GM23338 (cell line): ENCODE measurements around the gene TWIST2. TPM values are rescaled to one million over a fixed set of nuclear protein-coding genes. Genes with fewer than 3 reads are reported as not detected.
A peak's percentile ranks its signal among the peaks of the same experiment; 100 is the strongest.

Source experiments
- ATAC-seq: fragments of 200-7000 bp; cut with Tn5 transposase; 3 replicates; pipeline ENCODE4 v1.9.1; 2020
- DNase-seq: peaks from one replicate; pipeline ENCODE4 v3.0.0-alpha.2; 2015; ENCODE audit warnings: low spot score
- H2AFZ ChIP-seq: fragments of 200-600 bp; sonication (generic); 2 replicates; pipeline ENCODE4 v1.8.0; 2016; ENCODE audit warnings: antibody characterized with exemption, mild to moderate bottlenecking, moderate library complexity
- H3F3A ChIP-seq: fragments of 200-600 bp; sonication (generic); replicated peaks from 2 replicates; pipeline ENCODE4 v1.8.0; 2017; ENCODE audit warnings: antibody characterized with exemption, mixed run types, low read depth
- H3K27ac ChIP-seq: fragments of 200-600 bp; sonication (generic); 2 replicates; pipeline ENCODE4 v1.6.1; 2016; ENCODE audit warnings: low read depth
- H3K27me3 ChIP-seq: fragments of 200-600 bp; sonication (generic); 2 replicates; pipeline ENCODE4 v1.8.0; 2016; ENCODE audit warnings: mild to moderate bottlenecking, mixed run types, moderate library complexity; ENCODE audit not compliant: insufficient read depth
- H3K36me3 ChIP-seq: fragments of 200-600 bp; sonication (generic); 2 replicates; pipeline ENCODE4 v1.8.0; 2016; ENCODE audit warnings: mild to moderate bottlenecking; ENCODE audit not compliant: insufficient read depth
- H3K4me1 ChIP-seq: fragments of 200-600 bp; sonication (generic); 2 replicates; pipeline ENCODE4 v1.8.0; 2016; ENCODE audit warnings: mild to moderate bottlenecking, moderate library complexity; ENCODE audit not compliant: insufficient read depth
- H3K4me2 ChIP-seq: fragments of 200-600 bp; sonication (generic); 2 replicates; pipeline ENCODE4 v1.7.1; 2017; ENCODE audit warnings: mixed run types
- H3K4me3 ChIP-seq: fragments of 200-600 bp; sonication (generic); 2 replicates; pipeline ENCODE4 v1.6.1; 2016; ENCODE audit warnings: mixed run types
- H3K79me2 ChIP-seq: fragments of 200-600 bp; sonication (generic); replicated peaks from 2 replicates; pipeline ENCODE4 v1.8.0; 2017; ENCODE audit warnings: mild to moderate bottlenecking; ENCODE audit not compliant: insufficient read depth
- H3K9me2 ChIP-seq: fragments of 200-600 bp; sonication (generic); 2 replicates; pipeline ENCODE4 v1.8.0; 2017; ENCODE audit not compliant: insufficient read depth
- H4K20me1 ChIP-seq: fragments of 200-600 bp; sonication (generic); replicated peaks from 2 replicates; pipeline ENCODE4 v1.8.0; 2017; ENCODE audit warnings: mild to moderate bottlenecking; ENCODE audit not compliant: insufficient read depth
- H3K27ac Mint-ChIP-seq: 2 replicates; pipeline ENCODE4 v1.8.0; 2020; ENCODE audit warnings: inconsistent platforms, mild to moderate bottlenecking, moderate library complexity, mixed read lengths
- H3K27me3 Mint-ChIP-seq: 3 replicates; pipeline ENCODE4 v1.8.0; 2022; ENCODE audit warnings: low read depth, mild to moderate bottlenecking, moderate library complexity, mixed read lengths, inconsistent platforms; ENCODE audit not compliant: insufficient read depth, poor library complexity
- H3K36me3 Mint-ChIP-seq: 3 replicates; pipeline ENCODE4 v1.8.0; 2021; ENCODE audit warnings: low read depth, mild to moderate bottlenecking, inconsistent platforms, moderate library complexity, mixed read lengths
- H3K4me1 Mint-ChIP-seq: 3 replicates; pipeline ENCODE4 v1.8.0; 2020; ENCODE audit warnings: mild to moderate bottlenecking, inconsistent platforms, mixed read lengths
- H3K4me3 Mint-ChIP-seq: 3 replicates; pipeline ENCODE4 v1.8.0; 2021; ENCODE audit warnings: moderate library complexity, mild to moderate bottlenecking, inconsistent platforms, mixed read lengths
- H3K9me3 Mint-ChIP-seq: 3 replicates; pipeline ENCODE4 v1.8.0; 2020; ENCODE audit warnings: moderate library complexity, mild to moderate bottlenecking, inconsistent platforms, mixed read lengths
- CREB1 ChIP-seq: fragments of 250-450 bp; sonication (Bioruptor Pico); IDR thresholded peaks from 2 replicates; pipeline ENCODE4 v1.5.0; 2020; ENCODE audit warnings: low read depth, mild to moderate bottlenecking, moderate library complexity
- ETS1 ChIP-seq: IDR thresholded peaks from 2 replicates; pipeline ENCODE4 v1.6.1; 2016; ENCODE audit warnings: antibody characterized with exemption
- EZH2phosphoT487 ChIP-seq: fragments of 200-600 bp; sonication (generic); IDR thresholded peaks from one replicate; pipeline ENCODE4 v1.8.1; 2018; ENCODE audit warnings: antibody characterized with exemption; ENCODE audit not compliant: unreplicated experiment
- POLR2AphosphoS5 ChIP-seq: IDR thresholded peaks from 2 replicates; pipeline ENCODE4 v1.6.1; 2016; ENCODE audit warnings: antibody characterized with exemption, low read depth
- STAT1 ChIP-seq: IDR thresholded peaks from one replicate; pipeline ENCODE4 v1.6.1; 2016; ENCODE audit warnings: antibody characterized with exemption; ENCODE audit not compliant: unreplicated experiment
- ZNF114 ChIP-seq: fragments of 250-450 bp; sonication (Bioruptor Pico); IDR thresholded peaks from 2 replicates; pipeline ENCODE4 v1.5.0; 2020; ENCODE audit warnings: mild to moderate bottlenecking, moderate library complexity
- ZNF331 ChIP-seq: fragments of 250-450 bp; sonication (Bioruptor Pico); IDR thresholded peaks from 2 replicates; pipeline ENCODE4 v1.5.0; 2020; ENCODE audit warnings: low read depth, mild to moderate bottlenecking, moderate library complexity
- polyA plus RNA-seq: library from polyadenylated mRNA; unstranded; fragments of >200 nt; fragmentation: Nextera tagmentation; extraction: Ambion mirVana; gene quantifications from 2 replicates; pipeline ENCODE4 v1.2.1, GENCODE V29; 2016
- total RNA-seq: library from RNA; depleted of rRNA; stranded (reverse); fragments of >200 nt; shearing (Covaris generic); gene quantifications from 2 replicates; pipeline ENCODE4 v1.2.3, GENCODE V29; 2014
- TF ChIP-seq, protein P1 (sequence below): IDR thresholded peaks from one replicate; pipeline ENCODE4 v1.6.1; 2018; ENCODE audit warnings: antibody characterized with exemption; ENCODE audit not compliant: unreplicated experiment

TWIST2 gene
- total and polyA plus RNA-seq, 2 experiments from 2014 or later = 7.0 to 12.5 TPM

GRCh38 chr2:238863749-238864206, 15.9 kb downstream of the TWIST2 start (continued):
- TF ChIP-seq CREB1 (CRISPR knock-in tag) (no peak), ZNF331 (no peak), STAT1 (no peak)

- peaks cover 17% of the 10 kb centered on the region for H3K4me1 Mint-ChIP-seq
- Histone ChIP-seq H3K4me3 (no peak overlapping the region), H3K36me3 (no peaks in the 10 kb centered on the region), H3F3A (no peaks in the 10 kb centered on the region), H3K27me3 (no peaks in the 10 kb centered on the region), H3K4me1 (peaks cover 8% of the 10 kb centered on the region; the same call in 1 of the 2 replicates), H3K27ac (no peak overlapping the region), H3K79me2 (no peaks in the 10 kb centered on the region), H4K20me1 (no peaks in the 10 kb centered on the region; the same call in none of the 2 replicates), H3K9me2 (no peaks in the 10 kb centered on the region), H3K4me2 (no peak overlapping the region), H2AFZ (no peak overlapping the region)
- no peaks in the 10 kb centered on the region for H3K9me3 Mint-ChIP-seq
- TF ChIP-seq EZH2phosphoT487 = no peak
- TF ChIP-seq ZNF114 = no peak
- no peak for TF ChIP-seq POLR2AphosphoS5
- no peak for TF ChIP-seq CREB1 (CRISPR knock-in tag)
- no peak for TF ChIP-seq STAT1
- TF ChIP-seq, protein P1, sequence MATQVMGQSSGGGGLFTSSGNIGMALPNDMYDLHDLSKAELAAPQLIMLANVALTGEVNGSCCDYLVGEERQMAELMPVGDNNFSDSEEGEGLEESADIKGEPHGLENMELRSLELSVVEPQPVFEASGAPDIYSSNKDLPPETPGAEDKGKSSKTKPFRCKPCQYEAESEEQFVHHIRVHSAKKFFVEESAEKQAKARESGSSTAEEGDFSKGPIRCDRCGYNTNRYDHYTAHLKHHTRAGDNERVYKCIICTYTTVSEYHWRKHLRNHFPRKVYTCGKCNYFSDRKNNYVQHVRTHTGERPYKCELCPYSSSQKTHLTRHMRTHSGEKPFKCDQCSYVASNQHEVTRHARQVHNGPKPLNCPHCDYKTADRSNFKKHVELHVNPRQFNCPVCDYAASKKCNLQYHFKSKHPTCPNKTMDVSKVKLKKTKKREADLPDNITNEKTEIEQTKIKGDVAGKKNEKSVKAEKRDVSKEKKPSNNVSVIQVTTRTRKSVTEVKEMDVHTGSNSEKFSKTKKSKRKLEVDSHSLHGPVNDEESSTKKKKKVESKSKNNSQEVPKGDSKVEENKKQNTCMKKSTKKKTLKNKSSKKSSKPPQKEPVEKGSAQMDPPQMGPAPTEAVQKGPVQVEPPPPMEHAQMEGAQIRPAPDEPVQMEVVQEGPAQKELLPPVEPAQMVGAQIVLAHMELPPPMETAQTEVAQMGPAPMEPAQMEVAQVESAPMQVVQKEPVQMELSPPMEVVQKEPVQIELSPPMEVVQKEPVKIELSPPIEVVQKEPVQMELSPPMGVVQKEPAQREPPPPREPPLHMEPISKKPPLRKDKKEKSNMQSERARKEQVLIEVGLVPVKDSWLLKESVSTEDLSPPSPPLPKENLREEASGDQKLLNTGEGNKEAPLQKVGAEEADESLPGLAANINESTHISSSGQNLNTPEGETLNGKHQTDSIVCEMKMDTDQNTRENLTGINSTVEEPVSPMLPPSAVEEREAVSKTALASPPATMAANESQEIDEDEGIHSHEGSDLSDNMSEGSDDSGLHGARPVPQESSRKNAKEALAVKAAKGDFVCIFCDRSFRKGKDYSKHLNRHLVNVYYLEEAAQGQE = no peak
- peak; percentile 93 for ATAC-seq
- DNase-seq = peak; percentile 76
- no peaks in the 10 kb centered on the region for H3K36me3 Mint-ChIP-seq
- peak overlapping the region; percentile 11; the same call in 1 of the 3 replicates for H3K4me3 Mint-ChIP-seq
- peaks cover 2% of the 10 kb centered on the region for H3K27me3 Mint-ChIP-seq
- H3K27ac Mint-ChIP-seq = no peak overlapping the region
Observed at GRCh38 chr2:238864207-238865014, 16.5 kb downstream of the TWIST2 start.

GRCh38 chr2:238865015-238865719, 17.3 kb downstream of the TWIST2 start:
- no peaks in the 10 kb centered on the region for H3K79me2 ChIP-seq
- no peak for TF ChIP-seq ETS1

More at GRCh38 chr2:238865015-238865719, 17.3 kb downstream of the TWIST2 start:
- no peaks in the 10 kb centered on the region for H3K36me3 Mint-ChIP-seq
- Histone ChIP-seq H2AFZ (no peak overlapping the region), H3K4me3 (no peak overlapping the region), H3K4me1 (peaks cover 8% of the 10 kb centered on the region; the same call in 1 of the 2 replicates), H3K9me2 (no peaks in the 10 kb centered on the region), H4K20me1 (no peaks in the 10 kb centered on the region; the same call in none of the 2 replicates), H3K36me3 (no peaks in the 10 kb centered on the region), H3K27me3 (no peaks in the 10 kb centered on the region), H3K27ac (no peak overlapping the region), H3F3A (no peaks in the 10 kb centered on the region), H3K4me2 (no peak overlapping the region)
- H3K4me1 Mint-ChIP-seq = peaks cover 17% of the 10 kb centered on the region
- no peak overlapping the region for H3K4me3 Mint-ChIP-seq
- no peak for ATAC-seq
- peaks cover 4% of the 10 kb centered on the region; the same call in 2 of the 3 replicates for H3K9me3 Mint-ChIP-seq
- peaks cover 5% of the 10 kb centered on the region for H3K27me3 Mint-ChIP-seq
- no peak overlapping the region for H3K27ac Mint-ChIP-seq
- DNase-seq = no peak
